Liver (tissue), 9 donors: ENCODE measurements around the gene MT2A. TPM values are rescaled to one million over a fixed set of nuclear protein-coding genes. Genes with fewer than 3 reads are reported as not detected.

ENCODE experiments used
- DNase-seq: peaks from one replicate; pipeline ENCODE4 v3.0.0-alpha.2; 2017; ENCODE audit warnings: low spot score
- H3K27ac ChIP-seq, 2 donors: one replicate each; pipeline ENCODE4 v1.7.0; 2013; ENCODE audit warnings: inconsistent platforms in 2 of 2, low read length in 2 of 2, control low read depth in 1 of 2, low read depth in 1 of 2, mild to moderate bottlenecking in 1 of 2
- H3K27me3 ChIP-seq, 4 donors: one replicate each; pipeline versions ENCODE4 v1.6.1 to v1.7.0; 2013; ENCODE audit warnings: low read length in 3 of 4, inconsistent platforms in 1 of 4, mild to moderate bottlenecking in 1 of 4, moderate library complexity in 1 of 4; ENCODE audit not compliant: control insufficient read depth in 4 of 4, insufficient read depth in 4 of 4
- H3K36me3 ChIP-seq, 4 donors: one replicate each; pipeline versions ENCODE4 v1.6.1 to v1.7.0; 2013; ENCODE audit warnings: low read length in 3 of 4, mild to moderate bottlenecking in 3 of 4, low read depth in 1 of 4, moderate library complexity in 1 of 4; ENCODE audit not compliant: control insufficient read depth in 4 of 4, insufficient read depth in 3 of 4
- H3K4me1 ChIP-seq, 4 donors: one replicate each; pipeline versions ENCODE4 v1.6.1 to v1.7.0; 2013; ENCODE audit warnings: low read length in 3 of 4, mild to moderate bottlenecking in 3 of 4, moderate library complexity in 1 of 4; ENCODE audit not compliant: control insufficient read depth in 4 of 4, insufficient read depth in 4 of 4
- H3K4me3 ChIP-seq, 3 donors: one replicate each; pipeline versions ENCODE4 v1.6.1 to v1.7.0; 2013; ENCODE audit warnings: low read length in 3 of 3, control low read depth in 1 of 3, low read depth in 1 of 3, mild to moderate bottlenecking in 1 of 3
- H3K9ac ChIP-seq, 2 donors: one replicate each; pipeline ENCODE4 v1.7.0; 2013; ENCODE audit warnings: low read length in 2 of 2, mild to moderate bottlenecking in 2 of 2, moderate library complexity in 2 of 2, control low read depth in 1 of 2, low read depth in 1 of 2
- H3K9me3 ChIP-seq, 4 donors: one replicate each; pipeline versions ENCODE4 v1.6.1 to v1.7.0; 2013; ENCODE audit warnings: low read length in 3 of 4; ENCODE audit not compliant: control insufficient read depth in 4 of 4
- ATF3 ChIP-seq: IDR thresholded peaks from 2 replicates; pipeline ENCODE4 v1.6.1; 2016; ENCODE audit warnings: antibody characterized with exemption
- CTCF ChIP-seq: fragments of 150-350 bp; IDR thresholded peaks from 2 replicates; pipeline ENCODE4 v1.5.1; 2017; ENCODE audit warnings: improper control_type of control experiment, low read depth, low read length; ENCODE audit not compliant: missing input control
- EGR1 ChIP-seq, 2 donors: IDR thresholded peaks; 2 replicates each; pipeline ENCODE4 v1.6.1; 2016 to 2018; ENCODE audit warnings: antibody characterized with exemption in 2 of 2, low read depth in 2 of 2
- FOXA1 ChIP-seq: IDR thresholded peaks from 2 replicates; pipeline ENCODE4 v1.6.1; 2016; ENCODE audit warnings: antibody characterized with exemption
- FOXA2 ChIP-seq: IDR thresholded peaks from 2 replicates; pipeline ENCODE4 v1.6.1; 2016; ENCODE audit warnings: antibody characterized with exemption
- GABPA ChIP-seq, 2 donors: IDR thresholded peaks in 1 of 2; conservative IDR thresholded peaks in 1 of 2; 2 replicates each; pipeline ENCODE4 v1.6.1; 2016; ENCODE audit warnings: antibody characterized with exemption in 2 of 2, mild to moderate bottlenecking in 1 of 2, moderate library complexity in 1 of 2
- HNF4A ChIP-seq, 2 donors: conservative IDR thresholded peaks; 2 replicates each; pipeline ENCODE4 v1.6.1; 2016; ENCODE audit warnings: antibody characterized with exemption in 2 of 2, mild to moderate bottlenecking in 2 of 2
- HNF4G ChIP-seq: IDR thresholded peaks from 2 replicates; pipeline ENCODE4 v1.6.1; 2016; ENCODE audit warnings: antibody characterized with exemption
- JUND ChIP-seq, 2 donors: IDR thresholded peaks; 2 replicates each; pipeline ENCODE4 v1.6.1; 2016; ENCODE audit warnings: antibody characterized with exemption in 2 of 2
- MAX ChIP-seq: IDR thresholded peaks from 2 replicates; pipeline ENCODE4 v1.6.1; 2016; ENCODE audit warnings: antibody characterized with exemption
- NR2F2 ChIP-seq: IDR thresholded peaks from 2 replicates; pipeline ENCODE4 v1.6.1; 2016; ENCODE audit warnings: antibody characterized with exemption
- RAD21 ChIP-seq, 2 donors: IDR thresholded peaks; 2 replicates each; pipeline ENCODE4 v1.6.1; 2016; ENCODE audit warnings: antibody characterized with exemption in 2 of 2, mild to moderate bottlenecking in 2 of 2
- REST ChIP-seq: IDR thresholded peaks from 2 replicates; pipeline ENCODE4 v1.6.1; 2016; ENCODE audit warnings: antibody characterized with exemption, mild to moderate bottlenecking
- RXRA ChIP-seq, 2 donors: IDR thresholded peaks; 2 replicates each; pipeline ENCODE4 v1.6.1; 2017 to 2018; ENCODE audit warnings: antibody characterized with exemption in 2 of 2, mild to moderate bottlenecking in 1 of 2
- SP1 ChIP-seq: IDR thresholded peaks from 2 replicates; pipeline ENCODE4 v1.6.1; 2018; ENCODE audit warnings: antibody characterized with exemption, mild to moderate bottlenecking
- TAF1 ChIP-seq: conservative IDR thresholded peaks from 2 replicates; pipeline ENCODE4 v1.6.1; 2016; ENCODE audit warnings: antibody characterized with exemption, mild to moderate bottlenecking
- YY1 ChIP-seq: IDR thresholded peaks from 2 replicates; pipeline ENCODE4 v1.6.1; 2016; ENCODE audit warnings: antibody characterized with exemption, mild to moderate bottlenecking
- ZBTB33 ChIP-seq: IDR thresholded peaks from 2 replicates; pipeline ENCODE4 v1.6.1; 2016; ENCODE audit warnings: antibody characterized with exemption
- WGBS: extraction: QIAGEN DNeasy Blood & Tissue Kit; methylation state at CpG from one replicate; pipeline ENCODE4 v1.1.7; 2013; 5-methylcytosine and 5-hydroxymethylcytosine counted together
- polyA plus RNA-seq, 2 donors: library from polyadenylated mRNA; stranded (reverse) in 1 of 2; unstranded in 1 of 2; fragments of 200-250 nt in 1 of 2; fragments of >200 nt in 1 of 2; fragmentation: Nextera tagmentation in 1 of 2; extraction: Ambion mirVana in 1 of 2; gene quantifications; one replicate each; pipeline versions ENCODE4 v1.2.1 to v1.2.3, GENCODE V29; 2013 to 2015
- total RNA-seq, 2 donors: library from RNA; depleted of rRNA; stranded (reverse); fragments of >200 nt; gene quantifications; one replicate each; pipeline ENCODE4 v1.2.3, GENCODE V29; 2014
- donor health status: healthy.
- donor health status: healthy.
- donor health status: healthy.
- donor health status: healthy.
- donor health status: healthy.

Gene MT2A
- total and polyA plus RNA-seq, 4 donors = 45.8 to 5,206 (median 2,233) TPM

GRCh38 chr16:56614549-56614991 lies 6.2 kb downstream of the MT2A start:
- no peaks in the 10 kb centered on the region for H3K27me3 ChIP-seq
- H3K4me1 ChIP-seq = peaks cover 0 to 34% (median 16%) of the 10 kb centered on the region in 4 donors
- H3K36me3 ChIP-seq = no peaks in the 10 kb centered on the region
- peak overlapping the region in 1 of 2 donors; percentile 22 for H3K27ac ChIP-seq
- no peak overlapping the region for H3K9ac ChIP-seq
- no peak for DNase-seq
- no peaks in the 10 kb centered on the region for H3K9me3 ChIP-seq
- no peak for TF ChIP-seq TAF1
- no peak for TF ChIP-seq FOXA1
- TF ChIP-seq SP1 = no peak
- TF ChIP-seq ATF3 = no peak
- no peak for TF ChIP-seq NR2F2
- no peak for TF ChIP-seq FOXA2
- TF ChIP-seq MAX = no peak
- TF ChIP-seq REST = no peak
- no peak for TF ChIP-seq RXRA (IDR thresholded peaks at IDR 0.05)
- no peak for TF ChIP-seq HNF4A (conservative IDR thresholded peaks at IDR 0.05)
- no peak for TF ChIP-seq EGR1 (IDR thresholded peaks at IDR 0.05; ENCODE audit: low read depth in 2 of 2)
- no peak for TF ChIP-seq YY1
- TF ChIP-seq GABPA (IDR thresholded peaks at IDR 0.05 in 1 of 2, conservative IDR thresholded peaks at IDR 0.05 in 1 of 2) = no peak
- TF ChIP-seq RAD21 (IDR thresholded peaks at IDR 0.05) = no peak
- TF ChIP-seq JUND (IDR thresholded peaks at IDR 0.05) = no peak
- no peak overlapping the region for H3K4me3 ChIP-seq

GRCh38 chr16:56615353-56615752 lies 7.0 kb downstream of the MT2A start:
- no peaks in the 10 kb centered on the region for H3K36me3 ChIP-seq
- H3K27ac ChIP-seq = no peak overlapping the region
- no peaks in the 10 kb centered on the region for H3K9me3 ChIP-seq
- H3K4me1 ChIP-seq = peaks cover 0 to 31% (median 16%) of the 10 kb centered on the region in 4 donors
- H3K4me3 ChIP-seq = no peak overlapping the region
- no peaks in the 10 kb centered on the region for H3K27me3 ChIP-seq
- DNase-seq = no peak
- no peak overlapping the region for H3K9ac ChIP-seq
- TF ChIP-seq ZBTB33 (no peak), YY1 (no peak), EGR1 (IDR thresholded peaks at IDR 0.05; ENCODE audit: low read depth in 2 of 2) (no peak), REST (no peak), FOXA1 (no peak), NR2F2 (no peak), RXRA (IDR thresholded peaks at IDR 0.05) (no peak), ATF3 (no peak), RAD21 (IDR thresholded peaks at IDR 0.05) (no peak), JUND (IDR thresholded peaks at IDR 0.05) (no peak), GABPA (IDR thresholded peaks at IDR 0.05 in 1 of 2, conservative IDR thresholded peaks at IDR 0.05 in 1 of 2) (no peak), MAX (no peak), SP1 (no peak), HNF4A (conservative IDR thresholded peaks at IDR 0.05) (no peak), CTCF (no peak), HNF4G (no peak), FOXA2 (no peak), TAF1 (no peak)
- WGBS = 89% methylated on average over 3 of the region's 3 CpGs
